ENCODE results near the gene NADK2. TPM values are rescaled to one million over a fixed set of nuclear protein-coding genes. Genes with fewer than 3 reads are reported as not detected.
A peak's percentile ranks its signal among the peaks of the same experiment; 100 is the strongest.
"Not testable (repeated sequence)": the region's sequence is repeated elsewhere in the genome, so short reads cannot be mapped to it uniquely, and the experiment has no call there.

Gene NADK2
- total RNA-seq, 1 donor from 2014 or later, result 16.3 TPM

DNA sequence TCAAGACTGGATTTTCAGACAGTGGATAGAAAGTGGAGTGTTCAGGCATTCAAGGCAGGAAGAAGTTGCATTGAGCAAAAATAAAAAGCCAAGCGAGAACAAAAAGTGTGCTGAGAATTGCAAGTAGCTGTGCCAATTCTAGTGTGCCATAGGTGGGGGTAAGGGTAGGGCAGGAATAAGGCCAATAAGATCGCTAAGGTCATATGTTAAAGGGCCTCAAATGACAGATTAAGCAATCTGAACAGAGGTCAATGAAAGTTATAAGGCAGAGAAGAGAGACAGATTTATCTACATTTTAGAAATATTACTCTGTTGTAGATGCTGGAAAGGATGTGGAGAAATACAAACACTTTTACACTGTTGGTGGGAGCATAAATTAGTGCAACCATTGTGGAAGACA, 36.4 kb downstream of the NADK2 start:
- no peak for DNase-seq

DNA sequence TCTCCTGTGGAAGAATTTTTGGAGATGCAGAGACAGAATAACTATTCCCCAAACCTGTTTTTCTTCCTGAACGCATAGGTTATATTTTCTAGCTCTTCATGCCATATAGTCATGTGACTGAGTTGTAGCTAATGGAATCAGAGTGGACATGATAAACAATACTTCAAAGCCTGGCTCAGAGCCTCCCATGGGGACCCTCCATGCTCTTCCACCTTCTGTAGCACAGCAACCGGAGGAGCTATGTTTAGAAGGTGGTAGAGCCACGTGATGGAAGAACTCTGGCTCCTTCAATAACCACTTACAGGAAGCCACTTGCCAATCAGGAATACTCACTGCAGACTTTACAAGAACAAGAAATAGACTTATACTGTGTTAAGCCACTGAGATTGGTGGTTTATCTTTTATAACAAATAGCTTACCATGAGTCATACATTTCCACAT, 39.2 kb downstream of the NADK2 start:
- peak; percentile 49 for DNase-seq

GRCh38 chr5:36200513-36200912, 41.2 kb downstream of the NADK2 start:
- DNase-seq, result peak; percentile 56

- no peak for DNase-seq
Measured at GRCh38 chr5:36199620-36200019, 42.1 kb downstream of the NADK2 start.

DNA sequence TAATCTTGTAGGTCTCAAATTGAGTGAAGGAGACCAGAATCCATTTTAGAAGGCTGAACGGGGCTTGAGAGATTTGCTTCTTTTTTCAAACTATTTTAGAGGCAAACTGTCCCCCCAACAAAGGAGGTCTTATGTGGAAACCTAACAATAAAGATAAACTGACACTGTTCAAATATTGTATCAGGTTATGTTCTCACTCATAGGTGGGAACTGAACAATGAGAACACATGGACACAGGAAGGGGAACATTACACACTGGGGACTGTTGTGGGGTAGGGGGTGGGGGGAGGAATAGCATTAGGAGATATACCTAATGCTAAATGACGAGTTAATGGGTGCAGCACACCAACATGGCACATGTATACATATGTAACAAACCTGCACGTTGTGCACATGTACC, 42.9 kb downstream of the NADK2 start:
- DNase-seq, result not testable (repeated sequence)

- DNase-seq, result no peak
Measured at GRCh38 chr5:36198281-36198680, 43.4 kb downstream of the NADK2 start.

DNA sequence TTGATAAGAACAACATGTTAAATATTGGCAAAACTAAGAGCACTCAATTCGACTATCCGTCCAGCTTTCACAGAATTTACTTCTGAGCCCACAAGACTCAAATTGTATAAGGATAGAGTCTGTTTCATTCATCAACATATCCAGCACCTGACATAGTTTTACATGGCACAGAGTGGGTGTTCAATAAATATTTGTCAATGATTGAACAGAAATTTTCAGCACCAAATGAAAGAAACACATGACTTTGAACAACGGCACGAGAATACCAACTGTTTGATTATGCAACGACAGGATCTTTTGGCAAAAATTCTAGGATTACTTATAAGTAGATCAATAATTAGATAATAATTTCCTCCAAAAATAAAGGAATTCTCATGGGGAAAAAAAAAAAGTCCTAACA, 48.0 kb downstream of the NADK2 start:
- DNase-seq, result no peak

DNA sequence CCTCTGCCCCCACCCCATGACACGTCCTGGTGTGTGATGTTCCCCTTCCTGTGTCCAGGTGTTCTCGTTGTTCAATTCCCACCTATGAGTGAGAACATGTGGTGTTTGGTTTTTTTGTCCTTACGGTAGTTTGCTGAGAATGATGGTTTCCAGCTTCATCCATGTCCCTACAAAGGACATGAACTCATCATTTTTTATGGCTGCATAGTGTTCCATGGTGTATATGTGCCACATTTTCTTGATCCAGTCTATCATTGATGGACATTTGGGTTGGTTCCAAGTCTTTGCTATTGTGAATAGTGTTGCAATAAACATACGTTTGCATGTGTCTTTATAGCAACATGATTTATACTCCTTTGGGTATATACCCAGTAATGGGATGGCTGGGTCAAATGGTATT, 57.3 kb downstream of the NADK2 start:
- not testable (repeated sequence) for DNase-seq

DNA sequence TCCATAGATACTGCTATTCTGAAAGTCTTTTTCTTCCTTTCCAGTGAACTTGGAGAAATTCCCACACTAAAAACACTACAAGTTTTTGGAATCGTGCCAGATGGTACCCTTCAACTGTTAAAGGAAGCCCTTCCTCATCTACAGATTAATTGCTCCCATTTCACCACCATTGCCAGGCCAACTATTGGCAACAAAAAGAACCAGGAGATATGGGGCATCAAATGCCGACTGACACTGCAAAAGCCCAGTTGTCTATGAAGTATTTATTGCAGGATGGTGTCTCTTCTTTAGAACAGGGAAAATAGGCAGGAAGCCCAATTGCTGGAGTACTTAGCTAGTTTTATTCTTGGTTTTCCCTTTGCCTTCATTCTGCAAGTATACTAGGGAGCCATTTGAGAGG, 60.0 kb downstream of the NADK2 start:
- no peak for DNase-seq

DNA sequence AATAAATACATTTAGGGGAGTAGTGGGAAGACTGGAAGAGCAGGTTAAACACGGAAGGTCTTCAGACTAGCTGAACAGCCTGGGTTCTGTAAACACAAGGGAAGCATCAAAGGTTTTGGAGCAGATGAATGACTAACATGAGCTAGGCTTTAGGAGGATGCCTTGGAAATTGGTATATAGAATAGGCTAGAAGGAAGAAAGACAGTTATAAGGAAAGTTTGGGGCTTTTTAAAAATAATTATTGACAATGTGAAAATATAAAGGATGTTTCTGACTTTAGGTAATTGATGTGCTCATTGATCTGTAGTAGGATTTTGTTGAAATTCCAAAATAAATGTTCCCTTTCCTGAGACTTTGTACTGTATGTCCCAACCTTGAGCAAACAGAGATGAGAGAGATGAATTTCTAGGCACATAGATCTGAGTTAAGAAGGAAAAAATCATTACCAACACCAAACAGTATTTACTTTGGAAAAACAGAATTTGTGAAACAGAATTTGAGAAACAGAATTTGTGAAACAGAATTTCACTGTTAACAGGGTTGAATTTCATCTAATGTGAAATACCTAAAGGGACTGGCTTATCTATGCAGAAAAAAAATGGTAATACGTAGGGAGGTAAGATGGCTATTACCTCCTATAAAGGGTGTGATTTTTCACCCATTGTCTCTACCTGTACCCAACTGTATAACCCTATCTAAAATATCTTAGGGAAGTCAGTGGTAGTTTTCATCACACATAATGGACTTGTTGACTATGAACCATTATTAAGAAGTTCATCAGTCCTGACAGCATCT, 61.0 kb downstream of the NADK2 start:
- DNase-seq, result no peak

- DNase-seq, result no peak
Measured at GRCh38 chr5:36179950-36180349, 61.8 kb downstream of the NADK2 start.

DNA sequence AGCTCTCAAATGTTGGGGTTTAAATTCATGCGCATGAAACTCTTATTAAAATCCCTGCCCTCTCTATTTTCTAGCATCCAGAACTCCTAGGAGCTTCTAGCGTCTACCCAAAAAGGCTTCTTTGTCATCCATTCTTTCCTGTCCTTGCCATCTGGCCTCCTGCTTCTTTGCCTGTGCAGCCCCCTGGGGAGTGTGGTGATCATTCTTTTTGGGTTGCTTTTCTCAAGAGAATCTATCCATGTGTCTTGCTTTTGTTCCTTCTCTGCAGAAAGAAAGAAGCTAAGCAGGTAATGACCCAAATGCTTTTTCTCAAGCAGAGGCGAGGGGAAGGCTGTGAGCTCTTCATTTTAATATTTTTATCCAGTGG, 63.2 kb downstream of the NADK2 start:
- no peak for DNase-seq

DNA sequence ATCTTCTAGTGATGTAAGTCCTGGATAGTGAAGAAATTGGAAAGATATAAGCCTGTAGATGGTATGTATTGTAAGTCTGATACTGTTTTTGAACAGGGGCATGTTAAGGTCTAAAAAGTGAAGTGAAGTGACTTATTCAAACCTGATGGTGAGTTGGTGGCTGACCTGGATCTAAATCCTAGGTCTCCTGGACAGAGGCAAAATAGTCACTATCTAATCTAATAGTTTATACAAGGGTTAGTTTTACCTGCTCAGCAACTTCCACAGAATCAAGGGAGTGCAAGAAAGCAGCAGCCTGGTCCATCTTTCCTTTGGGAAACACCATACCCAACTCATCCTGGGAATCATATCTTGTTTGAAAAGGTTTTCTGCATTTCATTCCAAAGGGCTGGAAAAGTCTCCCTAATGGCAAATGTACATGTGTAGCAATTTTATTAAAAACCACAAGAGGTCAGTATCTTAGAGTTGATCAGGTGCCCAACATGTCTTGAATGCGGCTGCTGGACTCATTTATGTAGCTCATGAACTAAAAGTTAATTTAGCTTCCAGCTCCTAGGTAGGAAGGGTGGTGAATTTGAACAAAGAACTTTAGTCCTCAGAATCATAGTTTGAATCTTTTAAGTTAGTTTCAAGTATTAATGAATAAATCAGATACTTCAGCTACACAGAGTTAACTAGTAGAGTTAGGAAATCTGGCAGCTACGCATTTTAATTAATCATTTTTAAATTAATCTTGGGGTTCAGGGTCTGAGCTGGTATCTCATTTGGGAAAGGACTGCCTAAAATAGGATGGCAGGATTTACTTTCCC, 63.8 kb downstream of the NADK2 start:
- DNase-seq, result peak; percentile 66

DNA sequence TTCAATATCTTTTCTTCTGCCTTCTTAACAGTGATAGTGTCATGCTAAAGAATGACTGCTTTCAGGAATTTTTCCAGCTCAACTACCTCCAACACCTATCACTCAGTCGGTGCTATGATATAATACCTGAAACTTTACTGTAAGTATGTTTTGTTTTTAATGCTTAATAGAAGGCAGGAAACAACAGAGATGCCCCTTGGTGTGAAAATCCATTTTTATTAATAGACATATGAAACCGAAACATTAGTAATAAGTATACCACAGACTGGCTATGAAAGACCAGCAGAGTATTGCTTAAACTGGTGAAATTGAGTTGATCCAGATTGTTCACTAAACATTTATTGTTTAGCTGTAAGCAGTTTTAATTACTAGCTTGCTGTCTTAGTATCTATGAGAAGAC, 64.6 kb downstream of the NADK2 start:
- DNase-seq, result no peak

GRCh38 chr5:36175043-36175442, 66.7 kb downstream of the NADK2 start:
- DNase-seq, result no peak

DNA sequence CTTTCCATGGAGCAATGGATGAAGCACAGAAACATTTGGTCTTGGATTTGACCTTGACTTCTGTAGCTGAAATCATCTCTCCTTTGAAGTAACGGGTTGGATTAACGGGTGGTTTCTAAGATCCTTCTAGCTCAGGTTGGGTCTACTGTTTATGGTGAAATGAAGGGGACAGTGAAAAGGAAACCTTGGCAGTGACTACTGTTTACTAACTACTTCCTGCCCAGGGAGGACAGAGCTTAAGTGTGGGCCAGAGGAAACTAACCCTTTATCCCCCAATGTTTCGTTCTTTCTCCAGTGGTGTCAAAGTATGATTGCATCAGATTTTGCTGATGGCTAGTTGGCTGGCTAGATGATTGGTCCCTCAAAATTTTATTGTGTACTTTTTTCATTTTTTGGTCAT, 67.6 kb downstream of the NADK2 start:
- no peak for DNase-seq

GRCh38 chr5:36173426-36173825, 68.3 kb downstream of the NADK2 start:
- no peak for DNase-seq

- no peak for DNase-seq
Measured at GRCh38 chr5:36172599-36172998, 69.1 kb downstream of the NADK2 start.

DNA sequence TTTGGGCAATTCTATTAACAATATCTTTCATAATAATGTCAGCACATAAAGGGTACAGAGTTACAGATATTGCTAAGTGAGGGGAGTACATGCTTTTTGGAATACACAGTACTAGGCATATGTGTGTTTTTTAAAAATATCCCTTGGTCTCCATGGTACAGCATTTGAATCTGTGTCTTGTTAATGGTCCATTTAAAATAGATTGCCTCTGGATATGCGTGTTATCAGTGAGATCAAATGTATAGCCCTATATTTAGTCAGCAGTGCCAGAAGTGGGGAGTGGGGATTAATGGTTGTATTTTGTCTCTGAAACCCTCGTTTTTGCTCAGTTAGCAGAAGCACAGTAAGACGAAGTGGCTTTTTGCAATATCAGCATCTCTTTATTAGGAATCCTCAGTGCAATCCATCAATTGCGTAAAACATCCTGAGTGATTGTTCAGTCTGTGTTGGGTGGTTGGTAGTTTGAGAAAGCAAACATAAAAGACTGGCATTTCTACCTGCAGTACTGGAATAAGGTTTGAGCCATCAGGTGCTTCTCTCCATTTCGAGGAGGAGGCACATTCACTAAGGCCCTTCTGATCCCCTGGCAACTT, 70.8 kb downstream of the NADK2 start:
- DNase-seq, result no peak

- DNase-seq, result no peak
Measured at GRCh38 chr5:36168737-36169136, 73.0 kb downstream of the NADK2 start.

DNA sequence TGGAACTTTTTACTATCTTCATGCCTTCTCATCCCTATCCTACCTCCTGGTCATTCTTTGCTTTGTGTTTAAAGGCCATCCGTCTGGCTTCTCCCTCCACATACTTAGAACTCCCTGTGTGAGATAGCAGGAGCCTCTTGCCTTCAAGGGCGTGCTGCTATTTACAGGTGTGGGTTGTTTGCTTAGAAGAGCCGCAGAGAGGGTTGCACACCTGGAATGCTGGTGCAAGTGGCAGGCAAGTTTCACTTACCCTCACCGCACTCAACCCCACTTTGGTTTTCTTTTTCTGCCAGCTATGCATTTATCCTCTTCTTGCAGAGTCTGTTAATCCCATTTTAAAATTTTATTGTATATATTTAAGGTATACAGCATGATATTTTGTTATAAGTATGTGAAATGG, 77.3 kb downstream of the NADK2 start:
- DNase-seq, result no peak

DNA sequence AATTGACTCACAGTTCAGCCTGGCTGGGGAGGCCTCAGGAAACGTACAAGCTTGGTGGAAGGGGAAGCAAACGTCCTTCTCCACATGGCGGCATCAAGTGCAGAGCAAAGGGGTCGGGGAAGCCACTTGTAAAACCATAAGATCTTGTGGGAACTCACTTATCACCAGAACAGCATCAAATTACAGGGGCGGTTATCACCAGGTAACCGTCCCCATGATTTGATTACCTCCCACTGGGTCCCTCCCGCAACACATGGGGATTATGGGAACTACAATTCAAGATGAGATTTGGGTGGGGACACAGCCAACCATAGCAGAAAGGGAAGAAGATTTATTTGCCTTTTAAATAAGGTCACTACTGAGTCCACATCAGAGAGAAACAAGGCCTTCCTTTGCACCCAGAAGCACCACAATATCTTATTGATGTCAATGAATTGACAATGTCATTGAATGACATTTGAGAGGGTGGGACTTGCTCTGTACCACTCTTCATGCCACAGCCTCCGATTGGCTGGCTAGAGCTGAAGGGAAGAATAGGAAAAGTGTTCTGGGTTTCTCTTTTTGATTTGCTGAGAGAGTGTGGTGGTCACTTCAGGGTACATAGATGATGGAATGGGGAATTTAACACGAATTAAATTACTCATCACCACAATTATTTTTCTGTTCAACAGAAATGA, 78.8 kb downstream of the NADK2 start:
- DNase-seq, result no peak

DNA sequence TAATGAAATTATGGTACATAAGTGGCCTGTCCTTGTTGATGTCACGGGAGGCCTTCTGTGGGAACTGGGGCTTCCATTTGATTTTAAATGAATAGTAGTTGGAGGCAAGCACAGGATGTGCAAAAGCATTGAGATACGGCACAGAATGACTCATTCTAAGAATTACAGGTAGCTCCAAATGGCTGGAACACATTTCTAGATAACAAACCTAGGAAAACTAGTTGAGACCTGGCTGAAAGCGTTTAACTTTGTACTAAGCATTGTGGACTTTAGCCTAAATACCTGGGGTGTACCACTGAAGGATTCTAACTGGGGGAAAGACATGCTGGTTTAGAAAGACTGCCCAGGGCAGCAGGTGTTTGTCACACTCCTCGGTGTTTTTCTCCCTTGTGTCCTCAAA, 80.4 kb downstream of the NADK2 start:
- DNase-seq, result no peak
